ENCODE results near the gene RELL2. TPM values are rescaled to one million over a fixed set of nuclear protein-coding genes. Genes with fewer than 3 reads are reported as not detected.

RELL2 gene
- polyA plus RNA-seq, 1 of the 3 experiments (the other 2 are of a cell fraction) = 15.6 TPM

DNA sequence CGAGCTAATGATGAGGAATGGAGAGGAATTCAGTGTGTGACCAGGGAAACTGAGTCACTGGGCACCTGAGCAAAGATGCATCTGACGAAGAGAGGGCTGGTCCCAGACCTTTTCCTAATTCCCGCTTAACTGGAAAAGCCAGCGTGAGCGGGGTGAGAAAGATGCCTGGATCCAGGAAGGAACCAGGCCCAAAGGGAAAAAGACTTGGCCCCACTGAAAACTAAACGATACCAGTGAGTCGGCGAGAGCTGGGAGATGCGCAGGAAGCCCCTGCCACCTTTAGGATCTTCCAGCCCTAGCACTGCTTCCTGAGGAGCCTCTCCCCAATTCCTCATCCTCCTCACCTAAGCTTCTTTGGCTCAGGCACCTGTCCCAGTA, 14.9 kb downstream of the RELL2 start:
- peaks cover 6% of the 10 kb centered on the region for H3F3A ChIP-seq (replicated peaks; ENCODE audit: insufficient read depth)
- WGBS (ENCODE audit: low lambda C conversion rate) = 67% methylated on average over 9 of the region's 9 CpGs
- POLR2A ChIA-PET = interaction anchor here (1.5 to 1.9 kb wide), 2 partner anchors 9 to 15 kb away, joined by 4 to 10 read pairs; partner anchors contain the start of genes HDAC3 and RELL2
- no peaks in the 10 kb centered on the region for H3K27me3 ChIP-seq (ENCODE audit: insufficient read depth)
- H3K9ac ChIP-seq = peak overlapping the region; percentile 76
- H4K20me1 ChIP-seq (ENCODE audit: insufficient read depth) = no peaks in the 10 kb centered on the region
- H3K4me3 ChIP-seq (ENCODE audit: low read depth in 2 of 2, low read length in 1 of 2) = peak overlapping the region; percentile 74 to 83
- peak overlapping the region; percentile 93 for H3K4me2 ChIP-seq
- H3K4me1 ChIP-seq (ENCODE audit: control insufficient read depth in 1 of 2, insufficient read depth in 2 of 2, low read depth in 1 of 2, low read length in 1 of 2) = peaks cover 0 to 15% of the 10 kb centered on the region in 2 experiments; a peak in 1 of 4 replicates
- peaks cover 14% of the 10 kb centered on the region for H3K79me2 ChIP-seq (ENCODE audit: insufficient read depth)
- peaks cover 0 to 37% of the 10 kb centered on the region in 2 experiments for H3K36me3 ChIP-seq (replicated peaks in 1 of 2; ENCODE audit: control insufficient read depth in 1 of 2, insufficient read depth in 2 of 2, low read length in 1 of 2)
- CTCF ChIA-PET = interaction anchor here (1.0 to 4.4 kb wide), 9 partner anchors 14 to 317 kb away, joined by 3 to 36 read pairs (median 5); partner anchors contain the start of genes DIAPH1, HDAC3, RELL2 and RNF14
- TF ChIP-seq, protein P1, sequence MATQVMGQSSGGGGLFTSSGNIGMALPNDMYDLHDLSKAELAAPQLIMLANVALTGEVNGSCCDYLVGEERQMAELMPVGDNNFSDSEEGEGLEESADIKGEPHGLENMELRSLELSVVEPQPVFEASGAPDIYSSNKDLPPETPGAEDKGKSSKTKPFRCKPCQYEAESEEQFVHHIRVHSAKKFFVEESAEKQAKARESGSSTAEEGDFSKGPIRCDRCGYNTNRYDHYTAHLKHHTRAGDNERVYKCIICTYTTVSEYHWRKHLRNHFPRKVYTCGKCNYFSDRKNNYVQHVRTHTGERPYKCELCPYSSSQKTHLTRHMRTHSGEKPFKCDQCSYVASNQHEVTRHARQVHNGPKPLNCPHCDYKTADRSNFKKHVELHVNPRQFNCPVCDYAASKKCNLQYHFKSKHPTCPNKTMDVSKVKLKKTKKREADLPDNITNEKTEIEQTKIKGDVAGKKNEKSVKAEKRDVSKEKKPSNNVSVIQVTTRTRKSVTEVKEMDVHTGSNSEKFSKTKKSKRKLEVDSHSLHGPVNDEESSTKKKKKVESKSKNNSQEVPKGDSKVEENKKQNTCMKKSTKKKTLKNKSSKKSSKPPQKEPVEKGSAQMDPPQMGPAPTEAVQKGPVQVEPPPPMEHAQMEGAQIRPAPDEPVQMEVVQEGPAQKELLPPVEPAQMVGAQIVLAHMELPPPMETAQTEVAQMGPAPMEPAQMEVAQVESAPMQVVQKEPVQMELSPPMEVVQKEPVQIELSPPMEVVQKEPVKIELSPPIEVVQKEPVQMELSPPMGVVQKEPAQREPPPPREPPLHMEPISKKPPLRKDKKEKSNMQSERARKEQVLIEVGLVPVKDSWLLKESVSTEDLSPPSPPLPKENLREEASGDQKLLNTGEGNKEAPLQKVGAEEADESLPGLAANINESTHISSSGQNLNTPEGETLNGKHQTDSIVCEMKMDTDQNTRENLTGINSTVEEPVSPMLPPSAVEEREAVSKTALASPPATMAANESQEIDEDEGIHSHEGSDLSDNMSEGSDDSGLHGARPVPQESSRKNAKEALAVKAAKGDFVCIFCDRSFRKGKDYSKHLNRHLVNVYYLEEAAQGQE (IDR thresholded peaks at IDR 0.05; ENCODE audit: low read depth, low read length) = no peak
- TF ChIP-seq, protein P2, sequence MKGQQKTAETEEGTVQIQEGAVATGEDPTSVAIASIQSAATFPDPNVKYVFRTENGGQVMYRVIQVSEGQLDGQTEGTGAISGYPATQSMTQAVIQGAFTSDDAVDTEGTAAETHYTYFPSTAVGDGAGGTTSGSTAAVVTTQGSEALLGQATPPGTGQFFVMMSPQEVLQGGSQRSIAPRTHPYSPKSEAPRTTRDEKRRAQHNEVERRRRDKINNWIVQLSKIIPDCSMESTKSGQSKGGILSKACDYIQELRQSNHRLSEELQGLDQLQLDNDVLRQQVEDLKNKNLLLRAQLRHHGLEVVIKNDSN (IDR thresholded peaks at IDR 0.05; ENCODE audit: borderline replicate concordance, low read depth) = no peak
- TF ChIP-seq, protein P3, sequence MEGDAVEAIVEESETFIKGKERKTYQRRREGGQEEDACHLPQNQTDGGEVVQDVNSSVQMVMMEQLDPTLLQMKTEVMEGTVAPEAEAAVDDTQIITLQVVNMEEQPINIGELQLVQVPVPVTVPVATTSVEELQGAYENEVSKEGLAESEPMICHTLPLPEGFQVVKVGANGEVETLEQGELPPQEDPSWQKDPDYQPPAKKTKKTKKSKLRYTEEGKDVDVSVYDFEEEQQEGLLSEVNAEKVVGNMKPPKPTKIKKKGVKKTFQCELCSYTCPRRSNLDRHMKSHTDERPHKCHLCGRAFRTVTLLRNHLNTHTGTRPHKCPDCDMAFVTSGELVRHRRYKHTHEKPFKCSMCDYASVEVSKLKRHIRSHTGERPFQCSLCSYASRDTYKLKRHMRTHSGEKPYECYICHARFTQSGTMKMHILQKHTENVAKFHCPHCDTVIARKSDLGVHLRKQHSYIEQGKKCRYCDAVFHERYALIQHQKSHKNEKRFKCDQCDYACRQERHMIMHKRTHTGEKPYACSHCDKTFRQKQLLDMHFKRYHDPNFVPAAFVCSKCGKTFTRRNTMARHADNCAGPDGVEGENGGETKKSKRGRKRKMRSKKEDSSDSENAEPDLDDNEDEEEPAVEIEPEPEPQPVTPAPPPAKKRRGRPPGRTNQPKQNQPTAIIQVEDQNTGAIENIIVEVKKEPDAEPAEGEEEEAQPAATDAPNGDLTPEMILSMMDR (IDR thresholded peaks at IDR 0.05) = no peak
- TF ChIP-seq NRF1 (IDR thresholded peaks at IDR 0.05; ENCODE audit: low read depth, low read length) (no peak), EZH2phosphoT487 (IDR thresholded peaks at IDR 0.05; ENCODE audit: borderline replicate concordance, low read depth) (no peak), GABPA (IDR thresholded peaks at IDR 0.05; ENCODE audit: low read depth) (no peak), MEF2A (IDR thresholded peaks at IDR 0.05; ENCODE audit: borderline replicate concordance, low read depth) (no peak), CHD2 (IDR thresholded peaks at IDR 0.05; ENCODE audit: low read length, partially characterized antibody) (no peak), YY1 (IDR thresholded peaks at IDR 0.05; ENCODE audit: low read depth) (no peak), EP300 (IDR thresholded peaks at IDR 0.05; ENCODE audit: borderline replicate concordance in 1 of 2, low read depth in 1 of 2, low read length in 1 of 2) (no peak), SMC3 (IDR thresholded peaks at IDR 0.05; ENCODE audit: low read depth, low read length) (no peak), FOXM1 (IDR thresholded peaks at IDR 0.05; ENCODE audit: low read depth) (no peak), RFX5 (IDR thresholded peaks at IDR 0.05; ENCODE audit: low read length) (no peak), GATA2 (CRISPR knock-in tag; IDR thresholded peaks at IDR 0.05) (no peak), TCF12 (IDR thresholded peaks at IDR 0.05) (no peak), FOXJ3 (CRISPR knock-in tag; IDR thresholded peaks at IDR 0.05) (no peak), RCOR1 (IDR thresholded peaks at IDR 0.05; ENCODE audit: low read length) (no peak)
- TF ChIP-seq, protein P4, sequence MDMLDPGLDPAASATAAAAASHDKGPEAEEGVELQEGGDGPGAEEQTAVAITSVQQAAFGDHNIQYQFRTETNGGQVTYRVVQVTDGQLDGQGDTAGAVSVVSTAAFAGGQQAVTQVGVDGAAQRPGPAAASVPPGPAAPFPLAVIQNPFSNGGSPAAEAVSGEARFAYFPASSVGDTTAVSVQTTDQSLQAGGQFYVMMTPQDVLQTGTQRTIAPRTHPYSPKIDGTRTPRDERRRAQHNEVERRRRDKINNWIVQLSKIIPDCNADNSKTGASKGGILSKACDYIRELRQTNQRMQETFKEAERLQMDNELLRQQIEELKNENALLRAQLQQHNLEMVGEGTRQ (IDR thresholded peaks at IDR 0.05; ENCODE audit: borderline replicate concordance, low read depth, low read length) = no peak
- H3K9me3 ChIP-seq = no peaks in the 10 kb centered on the region
- no peaks in the 10 kb centered on the region for H3K9me2 ChIP-seq
- DNase-seq = peak; percentile 50
- H3K27ac ChIP-seq (ENCODE audit: low read depth in 2 of 2, low read length in 1 of 2) = peak overlapping the region in 1 of 2 experiments; percentile 45; a peak in 1 of 4 replicates
- H2AFZ ChIP-seq (ENCODE audit: low read depth) = peak overlapping the region; percentile 96; the same call in 1 of the 2 replicates

Data from SK-N-SH (cell line).